CD4-positive, alpha-beta T cell (primary cell): ENCODE data around the gene PTPRC. TPM values are rescaled to one million over a fixed set of nuclear protein-coding genes. Genes with fewer than 3 reads are reported as not detected.
A peak's percentile ranks its signal among the peaks of the same experiment; 100 is the strongest.

Source experiments
- ATAC-seq: fragments of 200-7000 bp; cut with Tn5 transposase; one replicate; pipeline ENCODE4 v1.10.0; 2022; ENCODE audit warnings: mild to moderate bottlenecking; ENCODE audit not compliant: poor library complexity
- CTCF ChIA-PET: fragments of 350-600 bp; sonication (Branson Sonifier 250); formaldehyde crosslinking; loops from one replicate; lab custom pipeline; 2021; ENCODE audit warnings: antibody characterized with exemption, inconsistent platforms; lab: Charles Lee
- POLR2A ChIA-PET: fragments of 350-600 bp; sonication (Branson Sonifier 250); formaldehyde crosslinking; loops from one replicate; lab custom pipeline; 2021; ENCODE audit warnings: antibody characterized with exemption, inconsistent platforms; lab: Charles Lee
- DNase-seq, 14 experiments: peaks; one replicate each; pipeline ENCODE4 v3.0.0-alpha.2; 2013 to 2020; ENCODE audit warnings: mixed read lengths in 2 of 14
- H3K27ac ChIP-seq, 2 donors: one replicate each; pipeline versions ENCODE4 v1.5.1 to v1.7.0; 2013; ENCODE audit warnings: low read length in 2 of 2, low read depth in 1 of 2, mild to moderate bottlenecking in 1 of 2
- H3K27me3 ChIP-seq, 2 experiments: 1 replicate in 1 of 2; 2 replicates in 1 of 2; pipeline versions ENCODE4 v1.6.1 to v1.7.0; 2013; ENCODE audit warnings: low read length in 2 of 2, control low read depth in 1 of 2, mild to moderate bottlenecking in 1 of 2, moderate library complexity in 1 of 2; ENCODE audit not compliant: insufficient read depth in 2 of 2, control insufficient read depth in 1 of 2
- H3K36me3 ChIP-seq: one replicate; pipeline ENCODE4 v1.6.1; 2013; ENCODE audit warnings: low read length, control low read depth; ENCODE audit not compliant: insufficient read depth
- H3K4me1 ChIP-seq: one replicate; pipeline ENCODE4 v1.6.1; 2013; ENCODE audit warnings: low read length, control low read depth; ENCODE audit not compliant: insufficient read depth
- H3K4me3 ChIP-seq: one replicate; pipeline ENCODE4 v1.5.1; 2013; ENCODE audit warnings: mild to moderate bottlenecking, low read length, moderate library complexity
- H3K9me3 ChIP-seq, 2 experiments: 1 replicate in 1 of 2; 2 replicates in 1 of 2; pipeline versions ENCODE4 v1.6.1 to v1.7.0; 2013; ENCODE audit warnings: low read length in 2 of 2, mild to moderate bottlenecking in 2 of 2, control low read depth in 1 of 2, moderate library complexity in 1 of 2; ENCODE audit not compliant: control insufficient read depth in 1 of 2, insufficient read depth in 1 of 2
- H3K27ac Mint-ChIP-seq: one replicate; pipeline ENCODE4 v1.8.0; 2020; ENCODE audit warnings: mixed read lengths
- H3K27me3 Mint-ChIP-seq: one replicate; pipeline ENCODE4 v1.8.0; 2021; ENCODE audit warnings: mixed read lengths
- H3K36me3 Mint-ChIP-seq: one replicate; pipeline ENCODE4 v1.8.0; 2021; ENCODE audit warnings: low read depth, mixed read lengths
- H3K4me1 Mint-ChIP-seq: one replicate; pipeline ENCODE4 v1.8.0; 2021; ENCODE audit warnings: low read depth, mixed read lengths
- H3K4me3 Mint-ChIP-seq: one replicate; pipeline ENCODE4 v1.8.0; 2020; ENCODE audit warnings: mild to moderate bottlenecking, mixed read lengths
- H3K9me3 Mint-ChIP-seq: one replicate; pipeline ENCODE4 v1.8.0; 2020; ENCODE audit warnings: mixed read lengths
- CTCF ChIP-seq: fragments of 200-600 bp; IDR thresholded peaks from one replicate; pipeline ENCODE4 v1.8.0; 2022; ENCODE audit warnings: antibody characterized with exemption, mild to moderate bottlenecking
- intact Hi-C, 2 experiments: fragments of 100-400 bp; cut with DNase I in 1 of 2; cut with micrococcal nuclease in 1 of 2; formaldehyde crosslinking; loops; one replicate each; pipeline versions ENCODE4 v1.15.1 to v1.9.0; 2023 to 2025; cut with DNase I, micrococcal nuclease
- total RNA-seq, 174 experiments: library from RNA in 2 of 174; stranded (reverse) in 2 of 174; gene quantifications; one replicate each; pipeline ENCODE4 v1.2.3 and lab custom pipeline; 2021 to 2026

Gene PTPRC
- total RNA-seq, 2 experiments from 2014 or later, result 661 to 698 TPM

GRCh38 chr1:198686069-198686728 lies 47.4 kb downstream of the PTPRC start:
- peak; percentile 84 for TF ChIP-seq CTCF
- Histone ChIP-seq H3K27me3 (no peaks in the 10 kb centered on the region), H3K4me1 (peaks cover 13% of the 10 kb centered on the region), H3K4me3 (peak overlapping the region; percentile 21), H3K27ac (peak overlapping the region; percentile 89 to 91), H3K9me3 (no peaks in the 10 kb centered on the region), H3K36me3 (peaks cover 20% of the 10 kb centered on the region)
- POLR2A ChIA-PET, result interaction anchor here (0.8 to 20.3 kb wide), 11 partner anchors 14 to 528 kb away, joined by 3 to 317 read pairs (median 4); partner anchors contain the start of gene PTPRC
- Mint-ChIP-seq H3K4me1 (peaks cover 96% of the 10 kb centered on the region), H3K27me3 (no peaks in the 10 kb centered on the region), H3K27ac (peak overlapping the region; percentile 100), H3K36me3 (peaks cover 51% of the 10 kb centered on the region), H3K4me3 (peak overlapping the region; percentile 67), H3K9me3 (no peaks in the 10 kb centered on the region)
- ATAC-seq (no peak), DNase-seq (peak in 3 of 14 experiments; percentile 56 to 67 (median 64))
- intact Hi-C loops, result loop anchor here (1.0 to 10.0 kb wide), 4 partner anchors 163 to 771 kb away; partner anchors contain the start of gene LHX9 (in 1 of the 2)
- CTCF ChIA-PET, result interaction anchor here (1.0 to 2.3 kb wide), 9 partner anchors 17 to 528 kb away, joined by 3 to 13 read pairs (median 4); partner anchors contain the start of gene PTPRC

GRCh38 chr1:198687429-198687828 lies 48.6 kb downstream of the PTPRC start:
- no peak for ATAC-seq
- H3K36me3 Mint-ChIP-seq, result peaks cover 55% of the 10 kb centered on the region
- CTCF ChIA-PET, result interaction anchor here (1.6 kb wide), 1 partner anchor 14 kb away, joined by 4 read pairs; no protein-coding TSS in a partner anchor

More at GRCh38 chr1:198687429-198687828, 48.6 kb downstream of the PTPRC start:
- POLR2A ChIA-PET, result interaction anchor here (10.9 kb wide), 1 partner anchor 39 kb away, joined by 152 read pairs; no protein-coding TSS in a partner anchor
- Histone ChIP-seq H3K27me3 (no peaks in the 10 kb centered on the region), H3K9me3 (no peaks in the 10 kb centered on the region), H3K36me3 (peaks cover 32% of the 10 kb centered on the region), H3K4me1 (peaks cover 13% of the 10 kb centered on the region), H3K4me3 (no peak overlapping the region), H3K27ac (peak overlapping the region; percentile 46 to 67)
- H3K27ac Mint-ChIP-seq, result peak overlapping the region; percentile 100
- TF ChIP-seq CTCF, result no peak
- H3K4me3 Mint-ChIP-seq, result peak overlapping the region; percentile 9
- no peaks in the 10 kb centered on the region for H3K9me3 Mint-ChIP-seq
- H3K4me1 Mint-ChIP-seq, result peaks cover 92% of the 10 kb centered on the region
- H3K27me3 Mint-ChIP-seq, result no peaks in the 10 kb centered on the region
- intact Hi-C loops, result loop anchor here (5.0 to 10.0 kb wide), 3 partner anchors 220 to 773 kb away; partner anchors contain the start of gene LHX9 (in 1 of the 2)
- peak in 2 of 14 experiments; percentile 50 to 52 for DNase-seq
